ENCODE data around the gene ECHDC1. TPM values are rescaled to one million over a fixed set of nuclear protein-coding genes. Genes with fewer than 3 reads are reported as not detected.
"Not testable (repeated sequence)": the region's sequence is repeated elsewhere in the genome, so short reads cannot be mapped to it uniquely, and the experiment has no call there.

Gene ECHDC1, protein sequence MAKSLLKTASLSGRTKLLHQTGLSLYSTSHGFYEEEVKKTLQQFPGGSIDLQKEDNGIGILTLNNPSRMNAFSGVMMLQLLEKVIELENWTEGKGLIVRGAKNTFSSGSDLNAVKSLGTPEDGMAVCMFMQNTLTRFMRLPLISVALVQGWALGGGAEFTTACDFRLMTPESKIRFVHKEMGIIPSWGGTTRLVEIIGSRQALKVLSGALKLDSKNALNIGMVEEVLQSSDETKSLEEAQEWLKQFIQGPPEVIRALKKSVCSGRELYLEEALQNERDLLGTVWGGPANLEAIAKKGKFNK
- polyA plus RNA-seq (ENCODE audit: insufficient read length) = 59.7 TPM

DNA sequence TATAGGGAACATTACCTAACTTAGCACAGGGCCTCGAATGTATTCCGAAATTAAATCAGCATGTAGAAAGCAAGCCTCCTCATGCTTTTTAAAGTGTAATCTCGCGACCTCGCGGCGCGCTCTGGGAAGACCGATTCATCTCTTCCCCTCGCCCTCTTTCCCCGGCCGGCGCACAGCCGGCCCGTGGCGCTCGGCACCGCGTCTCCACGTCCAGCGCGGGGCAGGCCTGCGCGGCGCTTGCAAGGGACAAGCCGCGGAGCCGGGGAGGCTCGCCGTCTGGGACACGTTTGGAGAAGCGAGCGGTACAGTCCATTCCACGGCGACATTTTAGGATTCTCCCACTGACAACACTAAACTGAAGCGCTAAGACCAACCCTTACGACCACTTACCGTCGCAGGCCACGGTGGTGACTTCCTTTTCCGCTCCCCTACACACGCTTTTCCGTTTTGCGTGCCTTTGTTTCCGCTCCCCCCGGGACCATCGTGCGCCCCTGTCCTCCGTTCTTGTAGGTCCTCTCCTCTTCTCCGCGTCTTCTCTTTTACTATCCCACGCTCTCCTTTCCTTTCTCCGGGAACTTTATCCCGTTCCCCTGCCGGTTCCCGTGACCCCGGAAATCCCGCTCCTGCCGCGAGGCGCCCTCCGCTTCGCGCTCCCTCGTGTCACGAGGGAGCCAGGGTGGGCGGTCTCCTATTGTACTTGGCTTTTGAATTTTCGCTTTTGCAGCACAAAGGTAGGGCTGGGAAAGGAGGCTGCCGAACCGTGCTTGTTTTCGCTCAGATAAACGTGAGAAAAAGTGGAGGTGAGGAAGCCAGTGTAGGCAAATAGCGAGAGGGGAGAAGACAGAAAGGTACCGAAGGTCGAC lies at the start of gene ECHDC1:
Gene ECHDC1 (minus strand): TSS at position 664 of the 863 bp plus-strand sequence. CDS start 12,581 bp downstream, outside the sequence.
- peak; percentile 86 for DNase-seq

DNA sequence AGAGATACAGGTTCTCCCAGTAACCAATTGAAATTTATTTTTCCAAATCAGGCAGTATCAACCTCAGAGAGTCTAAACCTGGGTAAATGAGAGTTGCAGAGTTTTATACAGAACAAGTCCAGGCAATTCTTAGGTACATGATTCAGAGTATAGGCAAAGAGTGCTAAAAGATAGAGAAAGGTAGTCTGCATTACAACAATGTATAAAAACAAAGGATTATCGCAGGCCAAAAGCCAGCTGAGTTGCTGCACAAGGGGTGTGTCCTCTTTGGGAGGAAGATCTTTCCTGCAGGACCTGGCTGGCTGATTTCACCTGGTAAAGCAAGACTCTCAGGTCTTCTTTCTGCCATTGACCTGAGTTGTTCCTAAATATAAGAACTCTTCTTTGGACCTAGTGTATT lies 48.9 kb upstream of the ECHDC1 start:
- DNase-seq = no peak

- DNase-seq = peak; percentile 65
These were observed 47.9 kb upstream of the ECHDC1 start for GRCh38 chr6:127391094-127391953.

GRCh38 chr6:127389706-127390105 lies 46.3 kb upstream of the ECHDC1 start:
- no peak for DNase-seq

GRCh38 chr6:127385668-127386430 lies 42.4 kb upstream of the ECHDC1 start:
- no peak for DNase-seq

GRCh38 chr6:127384848-127385247 lies 41.4 kb upstream of the ECHDC1 start:
- DNase-seq = not testable (repeated sequence)

DNA sequence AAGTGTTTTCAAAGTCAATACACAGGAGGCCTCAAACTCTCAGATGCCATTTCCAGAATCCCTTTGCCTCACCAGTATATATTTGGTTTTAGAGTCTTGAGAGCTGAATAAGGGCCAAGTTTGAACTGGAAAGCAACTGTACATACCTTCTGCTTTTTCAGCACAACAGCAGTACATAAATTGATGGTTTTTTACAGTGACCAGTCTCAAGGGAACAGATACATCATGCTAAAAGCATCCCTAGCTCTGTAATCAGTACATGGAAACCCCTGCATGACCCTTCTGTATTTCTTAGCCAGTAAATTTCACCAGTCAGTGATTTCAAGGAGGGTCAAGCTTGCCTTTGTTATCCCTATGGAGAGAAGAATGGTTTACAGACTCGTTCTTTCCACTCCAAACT lies 40.6 kb upstream of the ECHDC1 start:
- DNase-seq = peak; percentile 71

DNA sequence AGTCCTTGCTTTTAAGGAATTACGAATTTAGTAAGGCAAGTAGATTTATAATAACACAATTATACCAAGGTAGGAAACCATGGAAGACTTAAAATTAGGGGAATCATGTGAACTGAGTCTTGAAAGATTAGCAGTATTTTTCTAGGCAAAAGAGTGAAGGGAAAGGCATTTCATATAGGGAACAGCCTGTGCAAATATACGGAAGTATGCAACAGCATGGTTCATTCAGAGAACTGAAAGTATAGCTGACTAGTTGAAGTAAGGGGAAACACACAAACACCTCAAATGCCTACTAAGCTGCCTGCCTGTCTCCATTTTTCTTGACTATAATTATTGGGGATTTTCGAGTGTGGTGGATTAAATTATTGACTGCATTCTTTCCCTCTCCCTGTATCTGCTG lies 39.0 kb upstream of the ECHDC1 start:
- DNase-seq = no peak

DNA sequence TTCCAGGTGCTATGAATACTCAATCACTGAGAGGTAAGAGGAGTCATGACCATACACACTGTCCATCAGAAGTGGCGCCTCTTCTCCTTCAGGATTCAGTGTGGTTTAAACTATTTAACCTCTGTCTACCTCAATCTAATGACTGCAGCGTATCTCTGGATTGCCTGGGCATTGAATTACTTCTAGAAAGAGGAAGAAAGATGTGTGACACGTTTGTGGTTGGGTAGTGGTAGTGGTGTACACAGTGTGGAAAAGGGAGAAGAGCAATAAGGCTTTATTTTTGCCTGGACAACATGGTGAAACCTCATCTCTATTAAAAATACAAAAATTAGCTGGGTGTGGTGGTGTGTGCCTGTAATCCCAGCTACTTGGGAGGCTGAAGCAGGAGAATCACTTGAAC lies 38.0 kb upstream of the ECHDC1 start:
- no peak for DNase-seq

DNA sequence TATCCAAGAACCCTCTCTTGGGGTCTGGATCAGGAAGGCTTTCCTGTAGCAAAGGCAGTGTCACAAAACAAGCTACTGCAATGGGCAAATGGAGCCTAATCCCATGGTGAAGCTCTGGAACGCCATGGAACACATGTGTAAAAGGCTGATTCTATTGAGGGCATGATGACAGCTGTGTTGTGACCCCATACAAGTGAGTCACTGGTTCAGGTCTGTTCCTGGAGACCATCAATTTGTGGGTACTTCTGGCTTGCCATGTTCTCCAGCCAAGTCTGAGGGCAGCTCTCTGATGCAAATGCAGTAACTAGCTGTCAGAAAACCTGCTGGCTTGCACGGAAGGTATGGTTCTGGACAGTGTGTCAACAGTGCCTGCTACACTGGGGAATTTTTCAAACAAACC lies 33.3 kb upstream of the ECHDC1 start:
- no peak for DNase-seq

DNA sequence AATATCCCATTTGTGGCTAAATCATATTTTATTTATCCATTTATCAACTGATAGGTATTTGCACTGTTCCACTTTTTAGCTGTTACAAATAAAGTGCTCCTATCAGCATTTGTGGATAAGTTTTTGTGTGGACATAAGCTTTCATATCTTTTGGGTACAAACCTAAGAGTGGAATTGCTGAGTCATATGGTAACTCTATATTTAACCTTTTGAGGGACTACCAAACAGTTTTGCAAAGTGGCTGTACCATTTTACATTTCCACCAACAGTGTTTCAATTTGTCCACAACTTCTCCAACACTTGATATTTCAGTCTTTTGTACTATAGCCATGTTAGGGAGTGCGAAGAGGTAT lies 23.6 kb upstream of the ECHDC1 start:
- no peak for DNase-seq

- no peak for DNase-seq
These were observed 23.0 kb upstream of the ECHDC1 start for GRCh38 chr6:127366282-127367022.

GRCh38 chr6:127365874-127366273 lies 22.5 kb upstream of the ECHDC1 start:
- DNase-seq = no peak

DNA sequence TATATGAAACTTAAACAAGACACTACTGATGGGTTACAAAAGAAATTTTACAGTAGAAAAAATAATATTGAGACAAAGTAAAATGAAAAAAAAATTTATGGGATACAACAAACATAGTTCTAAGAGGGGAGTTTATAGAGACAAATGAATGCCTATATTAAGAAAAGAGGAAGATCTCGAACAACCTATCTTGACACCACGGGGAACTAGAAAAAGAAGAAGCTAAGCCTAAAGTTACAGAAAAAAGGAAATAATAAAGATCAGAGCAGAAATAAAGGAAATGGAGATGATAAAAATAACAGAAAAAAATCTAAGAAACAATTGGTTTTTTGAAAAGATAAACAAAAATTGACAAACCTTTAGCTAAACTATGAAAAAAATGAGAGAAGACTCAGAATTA lies 9.1 kb upstream of the ECHDC1 start:
- no peak for DNase-seq

- no peak for DNase-seq
These were observed 6.6 kb upstream of the ECHDC1 start for GRCh38 chr6:127349980-127350379.

DNA sequence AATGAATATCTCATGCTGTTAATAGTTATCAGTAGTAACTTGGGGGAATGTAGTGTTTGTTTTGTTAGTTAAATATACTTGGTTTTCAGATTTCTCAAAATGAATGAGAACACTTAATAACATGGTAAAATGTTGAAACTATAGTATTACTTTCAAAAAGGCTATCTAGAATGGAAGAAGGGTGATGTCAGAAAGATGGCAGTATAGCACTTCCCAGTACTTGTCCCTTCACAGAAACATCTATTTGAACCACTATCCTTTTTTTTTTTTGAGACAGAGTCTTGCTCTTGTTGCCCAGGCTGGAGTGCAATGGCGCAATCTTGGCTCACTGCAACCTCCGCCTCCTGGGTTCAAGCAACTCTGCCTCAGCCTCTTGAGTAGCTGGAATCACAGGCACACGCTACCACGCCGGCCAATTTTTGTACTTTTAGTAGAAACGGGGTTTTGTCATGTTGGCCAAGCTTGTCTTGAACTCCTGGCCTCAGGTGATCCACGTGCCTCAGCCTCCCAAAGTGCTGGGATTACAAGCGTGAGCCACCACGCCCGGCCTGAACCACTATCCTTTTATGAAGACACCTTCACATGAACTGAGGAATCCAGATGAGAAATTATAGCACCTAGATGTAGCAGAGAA lies 4.7 kb upstream of the ECHDC1 start:
- no peak for DNase-seq

GRCh38 chr6:127347178-127347577 lies 3.8 kb upstream of the ECHDC1 start:
- DNase-seq = no peak

DNA sequence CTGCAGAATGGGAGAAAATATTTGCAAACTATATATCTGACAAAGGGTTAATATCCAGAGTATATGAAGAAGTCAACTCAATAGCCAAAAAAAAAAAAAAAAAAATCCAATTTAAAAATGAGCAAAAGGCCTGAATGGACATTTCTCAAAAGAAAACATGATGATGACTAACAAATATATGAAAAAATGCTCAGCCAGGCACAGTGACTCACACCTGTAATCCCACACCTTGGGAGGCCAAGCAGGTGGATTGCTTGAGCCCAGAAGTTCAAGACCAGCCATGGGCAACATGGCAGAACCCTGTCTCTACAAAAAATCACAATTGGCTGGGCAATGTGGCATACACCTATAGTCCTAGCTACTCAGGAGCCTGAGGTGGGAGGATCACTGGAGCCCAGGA lies 2.1 kb upstream of the ECHDC1 start:
- DNase-seq = no peak

DNA sequence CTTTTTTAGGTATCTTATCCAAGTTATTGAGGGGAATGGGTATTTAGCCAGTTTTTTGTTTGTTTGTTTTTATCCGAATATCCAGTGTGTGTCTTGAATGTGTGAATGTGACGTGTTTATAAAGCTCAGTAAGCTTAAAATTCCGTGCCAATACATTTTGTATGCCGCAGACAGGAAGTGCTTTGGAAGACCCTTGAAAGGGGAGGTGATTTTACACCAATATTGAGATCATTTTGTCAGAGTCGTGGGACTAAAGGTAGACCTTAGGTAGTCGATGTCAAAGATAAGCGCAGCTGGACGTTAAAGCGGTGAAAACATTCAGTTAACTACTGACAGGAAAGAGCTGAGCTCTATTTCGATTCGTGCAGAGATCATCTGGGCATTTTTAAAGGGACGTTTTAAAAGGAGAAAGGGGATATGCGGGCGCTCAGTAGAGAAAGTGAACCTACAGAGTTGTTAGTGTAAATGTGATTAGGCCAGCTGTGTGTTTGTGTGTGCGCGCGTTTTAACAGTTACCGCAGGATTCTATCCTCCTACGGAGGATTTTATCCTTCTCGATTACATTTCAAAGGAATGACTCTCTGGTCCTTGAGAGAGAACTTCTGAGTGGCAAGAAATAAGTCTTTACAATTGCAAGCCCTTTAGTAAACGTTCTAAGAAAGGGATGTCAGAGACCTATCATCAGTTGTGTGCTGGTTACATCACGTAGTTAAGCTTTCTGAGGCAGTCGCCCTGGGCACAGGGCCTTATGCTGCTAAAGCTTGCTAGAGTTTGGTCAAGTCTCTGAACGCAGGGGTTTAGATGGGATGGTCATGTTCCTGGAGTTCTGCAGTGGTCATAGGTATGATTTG lies 625 bp upstream of the ECHDC1 start:
- DNase-seq = peak; percentile 35

All from hindlimb muscle (tissue), 1 donor.